WERI-Rb-1 (cell line): Measurements from ENCODE around the gene OR1S1.

Source experiments
- DNase-seq: peaks from one replicate; pipeline ENCODE4 v3.0.0-alpha.2; 2020
- H3K27ac ChIP-seq: fragments of 250-450 bp; sonication (Bioruptor Pico); 2 replicates; pipeline ENCODE4 v1.5.1; 2020; ENCODE audit warnings: mild to moderate bottlenecking, moderate library complexity
- H3K27me3 ChIP-seq: fragments of 250-450 bp; sonication (Bioruptor Pico); 2 replicates; pipeline ENCODE4 v1.5.1; 2021; ENCODE audit warnings: mild to moderate bottlenecking, low read depth, moderate library complexity; ENCODE audit not compliant: insufficient read depth, severe bottlenecking
- H3K36me3 ChIP-seq: fragments of 250-450 bp; sonication (Bioruptor Pico); 2 replicates; pipeline ENCODE4 v1.5.1; 2020; ENCODE audit warnings: mild to moderate bottlenecking, moderate library complexity
- H3K4me3 ChIP-seq: 2 replicates; pipeline ENCODE4 v1.5.1; 2011; ENCODE audit warnings: low read depth, mild to moderate bottlenecking, control low read depth, low read length
- H3K9me3 ChIP-seq: fragments of 250-450 bp; sonication (Bioruptor Pico); 2 replicates; pipeline ENCODE4 v1.5.1; 2021; ENCODE audit warnings: mild to moderate bottlenecking, moderate library complexity; ENCODE audit not compliant: severe bottlenecking
- CTCF ChIP-seq: IDR thresholded peaks from 2 replicates; pipeline ENCODE4 v1.5.1; 2011; ENCODE audit warnings: low read depth, mild to moderate bottlenecking, control low read depth, inconsistent platforms, low read length

Gene OR1S1

GRCh38 chr11:58254936-58255335 is 42.4 kb downstream of the OR1S1 start:
- Histone ChIP-seq H3K4me3 (no peak overlapping the region), H3K27ac (no peak overlapping the region), H3K36me3 (no peaks in the 10 kb centered on the region), H3K27me3 (peaks cover 18% of the 10 kb centered on the region), H3K9me3 (no peaks in the 10 kb centered on the region)
- no peak for TF ChIP-seq CTCF
- no peak for DNase-seq

GRCh38 chr11:58259983-58260382 is 47.5 kb downstream of the OR1S1 start:
- Histone ChIP-seq H3K27ac (no peak overlapping the region), H3K9me3 (no peaks in the 10 kb centered on the region), H3K27me3 (peaks cover 21% of the 10 kb centered on the region), H3K4me3 (no peak overlapping the region), H3K36me3 (no peaks in the 10 kb centered on the region)
- no peak for TF ChIP-seq CTCF
- no peak for DNase-seq
